Measurements from ENCODE around the gene ATP5F1A. TPM values are rescaled to one million over a fixed set of nuclear protein-coding genes. Genes with fewer than 3 reads are reported as not detected.

The ATP5F1A gene
- total and polyA plus RNA-seq, 2 experiments from 2014 or later = 1,340 to 1,610 TPM

DNA sequence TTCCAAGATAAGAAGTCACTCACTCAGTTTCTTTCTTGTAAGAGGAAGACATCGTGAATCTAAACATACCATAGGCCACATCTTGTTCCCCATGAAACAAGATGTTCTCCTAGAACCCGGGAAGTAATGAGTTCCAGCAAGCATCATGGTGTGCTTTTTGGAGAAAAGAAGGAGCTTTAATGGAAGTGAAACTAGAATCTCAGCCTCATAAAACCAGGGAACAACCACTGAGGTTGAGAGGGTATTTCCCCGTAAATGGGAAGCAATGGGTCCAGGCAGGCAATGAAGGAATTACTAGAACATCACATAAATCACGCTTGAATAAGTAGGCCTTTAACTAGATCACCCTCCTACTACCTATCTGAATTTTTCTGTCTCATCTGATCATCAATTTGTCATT is 66.4 kb downstream of the ATP5F1A start:
- H3K4me1 ChIP-seq (ENCODE audit: low read depth) = no peaks in the 10 kb centered on the region
- H3K9me3 ChIP-seq (ENCODE audit: low read depth) = no peaks in the 10 kb centered on the region
- TF ChIP-seq, protein P1, sequence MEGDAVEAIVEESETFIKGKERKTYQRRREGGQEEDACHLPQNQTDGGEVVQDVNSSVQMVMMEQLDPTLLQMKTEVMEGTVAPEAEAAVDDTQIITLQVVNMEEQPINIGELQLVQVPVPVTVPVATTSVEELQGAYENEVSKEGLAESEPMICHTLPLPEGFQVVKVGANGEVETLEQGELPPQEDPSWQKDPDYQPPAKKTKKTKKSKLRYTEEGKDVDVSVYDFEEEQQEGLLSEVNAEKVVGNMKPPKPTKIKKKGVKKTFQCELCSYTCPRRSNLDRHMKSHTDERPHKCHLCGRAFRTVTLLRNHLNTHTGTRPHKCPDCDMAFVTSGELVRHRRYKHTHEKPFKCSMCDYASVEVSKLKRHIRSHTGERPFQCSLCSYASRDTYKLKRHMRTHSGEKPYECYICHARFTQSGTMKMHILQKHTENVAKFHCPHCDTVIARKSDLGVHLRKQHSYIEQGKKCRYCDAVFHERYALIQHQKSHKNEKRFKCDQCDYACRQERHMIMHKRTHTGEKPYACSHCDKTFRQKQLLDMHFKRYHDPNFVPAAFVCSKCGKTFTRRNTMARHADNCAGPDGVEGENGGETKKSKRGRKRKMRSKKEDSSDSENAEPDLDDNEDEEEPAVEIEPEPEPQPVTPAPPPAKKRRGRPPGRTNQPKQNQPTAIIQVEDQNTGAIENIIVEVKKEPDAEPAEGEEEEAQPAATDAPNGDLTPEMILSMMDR (IDR thresholded peaks at IDR 0.05; ENCODE audit: low read depth, low read length) = no peak
- no peak for DNase-seq (ENCODE audit: low read depth in 1 of 2, low spot score in 1 of 2)
- no peaks in the 10 kb centered on the region for H3K36me3 ChIP-seq
- H3K4me3 ChIP-seq = no peak overlapping the region
- peaks cover 19% of the 10 kb centered on the region for H3K27me3 ChIP-seq
- no peak overlapping the region for H3K27ac ChIP-seq

Other genes with a start within 250 kb of the ATP5F1A start
- gene EPG5, start 131.0 kb downstream of the ATP5F1A start, total RNA-seq = 17.7 and 22.7 TPM in 2 replicates
- gene EPG5, start 131.0 kb downstream of the ATP5F1A start, polyA plus RNA-seq = 7.5 and 10.6 TPM in 2 replicates
- 4.6 and 4.9 TPM in 2 replicates for gene PSTPIP2, start 26.0 kb downstream of the ATP5F1A start, total RNA-seq
- 4.7 and 5.1 TPM in 2 replicates for gene PSTPIP2, start 26.0 kb downstream of the ATP5F1A start, polyA plus RNA-seq
- gene HAUS1, start 6.1 kb upstream of the ATP5F1A start, total RNA-seq = 34.8 and 75.5 TPM in 2 replicates
- gene HAUS1, start 6.1 kb upstream of the ATP5F1A start, polyA plus RNA-seq = 74.2 and 75.8 TPM in 2 replicates